ENCODE results near the gene GRB7. TPM values are rescaled to one million over a fixed set of nuclear protein-coding genes. Genes with fewer than 3 reads are reported as not detected.
"Not testable (repeated sequence)": the region's sequence is repeated elsewhere in the genome, so short reads cannot be mapped to it uniquely, and the experiment has no call there.

The GRB7 gene
- not detected for polyA plus RNA-seq (2012; ENCODE audit: missing spikeins)

DNA sequence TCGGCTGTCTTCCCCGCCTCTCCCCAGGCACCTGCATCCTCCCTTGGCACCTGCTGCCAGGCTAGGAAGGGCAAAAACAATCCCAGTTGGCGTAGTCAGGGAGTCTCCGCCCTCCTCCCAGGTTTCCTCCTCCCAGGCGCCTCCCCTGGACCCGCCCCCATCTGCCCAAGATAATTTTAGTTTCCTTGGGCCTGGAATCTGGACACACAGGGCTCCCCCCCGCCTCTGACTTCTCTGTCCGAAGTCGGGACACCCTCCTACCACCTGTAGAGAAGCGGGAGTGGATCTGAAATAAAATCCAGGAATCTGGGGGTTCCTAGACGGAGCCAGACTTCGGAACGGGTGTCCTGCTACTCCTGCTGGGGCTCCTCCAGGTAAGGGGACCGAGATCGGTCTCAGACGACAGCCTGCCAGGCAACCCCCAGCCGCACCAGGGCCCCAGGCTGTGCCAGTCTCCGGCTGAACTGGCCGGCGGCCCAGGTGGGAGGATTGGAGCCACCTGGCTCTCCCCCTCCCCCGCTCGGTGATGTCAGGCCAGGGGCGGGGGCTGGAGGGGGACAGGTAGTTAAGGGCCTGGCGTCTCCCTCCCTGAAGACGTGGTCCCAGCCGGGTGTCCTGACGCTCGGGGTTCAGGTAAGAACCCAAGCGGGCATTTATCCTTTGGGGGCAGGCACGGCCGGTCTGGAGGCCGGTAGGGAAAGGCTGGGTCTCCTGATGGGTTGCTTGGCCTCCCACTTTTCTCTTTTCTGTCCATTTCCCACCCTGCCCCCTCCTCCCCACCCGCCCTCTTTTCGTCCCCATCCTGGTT, at the start of gene GRB7:
TSS of gene GRB7 (plus strand) at position 179 of the 808 bp plus-strand sequence. CDS start 4,364 bp downstream, outside the sequence.
- DNase-seq (ENCODE audit: insufficient read length), result no peak

GRCh38 chr17:39688475-39688835, 49.3 kb upstream of the GRB7 start:
- FAIRE-seq (no peak), DNase-seq (ENCODE audit: insufficient read length) (no peak)
- TF ChIP-seq POLR2A (IDR thresholded peaks at IDR 0.05; ENCODE audit: low read depth, low read length) (no peak), TAF1 (IDR thresholded peaks at IDR 0.05; ENCODE audit: borderline replicate concordance, low read depth, low read length) (no peak), POLR2AphosphoS5 (IDR thresholded peaks at IDR 0.05; ENCODE audit: low read depth, low read length) (no peak)

More for the DNA sequence above, at the start of gene GRB7:
- FAIRE-seq, result peak; percentile 33
- TF ChIP-seq POLR2AphosphoS5 (IDR thresholded peaks at IDR 0.05; ENCODE audit: low read depth, low read length) (no peak), POLR2A (IDR thresholded peaks at IDR 0.05; ENCODE audit: low read depth, low read length) (no peak), TAF1 (IDR thresholded peaks at IDR 0.05; ENCODE audit: borderline replicate concordance, low read depth, low read length) (no peak)

- TF ChIP-seq TAF1 (IDR thresholded peaks at IDR 0.05; ENCODE audit: borderline replicate concordance, low read depth, low read length) (no peak), POLR2A (IDR thresholded peaks at IDR 0.05; ENCODE audit: low read depth, low read length) (no peak), POLR2AphosphoS5 (IDR thresholded peaks at IDR 0.05; ENCODE audit: low read depth, low read length) (no peak)
- DNase-seq (ENCODE audit: insufficient read length) (no peak), FAIRE-seq (no peak)
Observed at GRCh38 chr17:39688945-39689344, 48.8 kb upstream of the GRB7 start.

- TF ChIP-seq POLR2AphosphoS5 (IDR thresholded peaks at IDR 0.05; ENCODE audit: low read depth, low read length) (no peak), TAF1 (IDR thresholded peaks at IDR 0.05; ENCODE audit: borderline replicate concordance, low read depth, low read length) (no peak), POLR2A (IDR thresholded peaks at IDR 0.05; ENCODE audit: low read depth, low read length) (no peak)
- no peak for FAIRE-seq
- no peak for DNase-seq (ENCODE audit: insufficient read length)
Observed at GRCh38 chr17:39694593-39694992, 43.1 kb upstream of the GRB7 start.

GRCh38 chr17:39695089-39695474, 42.7 kb upstream of the GRB7 start:
- DNase-seq (ENCODE audit: insufficient read length) (no peak), FAIRE-seq (no peak)
- TF ChIP-seq TAF1 (IDR thresholded peaks at IDR 0.05; ENCODE audit: borderline replicate concordance, low read depth, low read length) (no peak), POLR2A (IDR thresholded peaks at IDR 0.05; ENCODE audit: low read depth, low read length) (no peak), POLR2AphosphoS5 (IDR thresholded peaks at IDR 0.05; ENCODE audit: low read depth, low read length) (no peak)

GRCh38 chr17:39696731-39697130, 41.0 kb upstream of the GRB7 start:
- TF ChIP-seq POLR2AphosphoS5 (IDR thresholded peaks at IDR 0.05; ENCODE audit: low read depth, low read length) (no peak), TAF1 (IDR thresholded peaks at IDR 0.05; ENCODE audit: borderline replicate concordance, low read depth, low read length) (no peak), POLR2A (IDR thresholded peaks at IDR 0.05; ENCODE audit: low read depth, low read length) (no peak)
- DNase-seq (ENCODE audit: insufficient read length) (no peak), FAIRE-seq (no peak)

- DNase-seq (ENCODE audit: insufficient read length) (no peak), FAIRE-seq (no peak)
- no peak for TF ChIP-seq POLR2A (IDR thresholded peaks at IDR 0.05; ENCODE audit: low read depth, low read length)
- no peak for TF ChIP-seq POLR2AphosphoS5 (IDR thresholded peaks at IDR 0.05; ENCODE audit: low read depth, low read length)
- no peak for TF ChIP-seq TAF1 (IDR thresholded peaks at IDR 0.05; ENCODE audit: borderline replicate concordance, low read depth, low read length)
Observed at GRCh38 chr17:39697961-39698360, 39.8 kb upstream of the GRB7 start.

DNA sequence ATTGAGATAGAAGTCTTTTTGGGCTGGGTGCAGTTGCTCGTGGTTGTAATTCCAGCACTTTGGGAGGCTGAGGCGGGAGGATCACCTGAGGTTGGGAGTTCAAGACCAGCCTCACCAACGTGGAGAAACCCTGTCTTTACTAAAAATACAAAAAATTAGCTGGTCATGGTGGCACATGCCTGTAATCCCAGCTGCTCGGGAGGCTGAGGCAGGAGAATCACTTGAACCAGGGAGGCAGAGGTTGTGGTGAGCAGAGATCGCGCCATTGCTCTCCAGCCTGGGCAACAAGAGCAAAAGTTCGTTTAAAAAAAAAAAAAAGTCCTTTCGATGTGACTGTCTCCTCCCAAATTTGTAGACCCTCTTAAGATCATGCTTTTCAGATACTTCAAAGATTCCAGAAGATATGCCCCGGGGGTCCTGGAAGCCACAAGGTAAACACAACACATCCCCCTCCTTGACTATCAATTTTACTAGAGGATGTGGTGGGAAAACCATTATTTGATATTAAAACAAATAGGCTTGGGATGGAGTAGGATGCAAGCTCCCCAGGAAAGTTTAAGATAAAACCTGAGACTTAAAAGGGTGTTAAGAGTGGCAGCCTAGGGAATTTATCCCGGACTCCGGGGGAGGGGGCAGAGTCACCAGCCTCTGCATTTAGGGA, 38.5 kb upstream of the GRB7 start:
- not testable (repeated sequence) for DNase-seq (ENCODE audit: insufficient read length); FAIRE-seq

DNA sequence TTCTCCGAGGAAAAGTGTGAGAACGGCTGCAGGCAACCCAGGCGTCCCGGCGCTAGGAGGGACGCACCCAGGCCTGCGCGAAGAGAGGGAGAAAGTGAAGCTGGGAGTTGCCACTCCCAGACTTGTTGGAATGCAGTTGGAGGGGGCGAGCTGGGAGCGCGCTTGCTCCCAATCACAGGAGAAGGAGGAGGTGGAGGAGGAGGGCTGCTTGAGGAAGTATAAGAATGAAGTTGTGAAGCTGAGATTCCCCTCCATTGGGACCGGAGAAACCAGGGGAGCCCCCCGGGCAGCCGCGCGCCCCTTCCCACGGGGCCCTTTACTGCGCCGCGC, 38.0 kb upstream of the GRB7 start, which contains the start of gene ERBB2:
TSS of gene ERBB2 (plus strand) at position 247 of the 330 bp plus-strand sequence. CDS start 175 bp downstream, outside the sequence.
- TF ChIP-seq POLR2AphosphoS5 (IDR thresholded peaks at IDR 0.05; ENCODE audit: low read depth, low read length) (no peak), POLR2A (IDR thresholded peaks at IDR 0.05; ENCODE audit: low read depth, low read length) (no peak), TAF1 (IDR thresholded peaks at IDR 0.05; ENCODE audit: borderline replicate concordance, low read depth, low read length) (no peak)
- no peak for FAIRE-seq
- DNase-seq (ENCODE audit: insufficient read length), result no peak

DNA sequence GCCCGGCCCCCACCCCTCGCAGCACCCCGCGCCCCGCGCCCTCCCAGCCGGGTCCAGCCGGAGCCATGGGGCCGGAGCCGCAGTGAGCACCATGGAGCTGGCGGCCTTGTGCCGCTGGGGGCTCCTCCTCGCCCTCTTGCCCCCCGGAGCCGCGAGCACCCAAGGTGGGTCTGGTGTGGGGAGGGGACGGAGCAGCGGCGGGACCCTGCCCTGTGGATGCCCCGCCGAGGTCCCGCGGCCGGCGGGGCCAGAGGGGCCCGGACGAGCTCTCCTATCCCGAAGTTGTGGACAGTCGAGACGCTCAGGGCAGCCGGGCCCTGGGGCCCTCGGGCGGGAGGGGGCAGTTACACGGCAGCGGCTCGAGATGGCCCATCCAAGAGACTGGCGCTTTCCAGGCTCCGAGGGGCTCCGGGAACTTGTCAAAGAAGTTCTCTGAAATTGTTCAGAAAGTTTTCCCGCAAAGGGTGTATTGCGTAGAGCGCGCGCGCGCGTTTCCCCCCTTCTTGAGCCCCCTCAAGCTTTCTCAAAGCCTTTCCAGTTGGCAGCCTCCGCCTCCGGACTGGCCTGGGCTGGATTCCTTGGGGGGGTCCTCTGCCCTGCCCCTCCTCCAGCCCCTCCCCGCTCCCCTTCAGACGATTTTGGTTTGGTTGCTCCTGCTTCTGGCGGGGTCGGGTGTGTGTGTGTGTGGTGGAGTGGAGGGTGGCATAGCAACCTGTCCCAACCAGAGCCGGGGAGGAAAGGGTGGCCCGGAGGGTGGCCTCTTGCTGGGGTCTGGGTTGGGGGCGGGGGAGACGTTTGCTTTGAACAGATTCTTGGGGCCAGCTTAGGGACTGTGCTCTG, 37.4 kb upstream of the GRB7 start:
- no peak for TF ChIP-seq TAF1 (IDR thresholded peaks at IDR 0.05; ENCODE audit: borderline replicate concordance, low read depth, low read length)
- TF ChIP-seq POLR2A (IDR thresholded peaks at IDR 0.05; ENCODE audit: low read depth, low read length), result no peak
- no peak for TF ChIP-seq POLR2AphosphoS5 (IDR thresholded peaks at IDR 0.05; ENCODE audit: low read depth, low read length)
- FAIRE-seq, result no peak
- no peak for DNase-seq (ENCODE audit: insufficient read length)

- no peak for FAIRE-seq
- TF ChIP-seq POLR2AphosphoS5 (IDR thresholded peaks at IDR 0.05; ENCODE audit: low read depth, low read length) (no peak), TAF1 (IDR thresholded peaks at IDR 0.05; ENCODE audit: borderline replicate concordance, low read depth, low read length) (no peak), POLR2A (IDR thresholded peaks at IDR 0.05; ENCODE audit: low read depth, low read length) (no peak)
Observed at GRCh38 chr17:39701012-39701783, 36.5 kb upstream of the GRB7 start.

More at GRCh38 chr17:39701012-39701783, 36.5 kb upstream of the GRB7 start:
- DNase-seq (ENCODE audit: insufficient read length), result no peak
